ENCODE results near the gene FCAMR.

Gene FCAMR

GRCh38 chr1:206930210-206930798 is 40.0 kb downstream of the FCAMR start:
- peak; percentile 40 for DNase-seq

GRCh38 chr1:206929524-206929923 is 40.7 kb downstream of the FCAMR start:
- no peak for DNase-seq

- DNase-seq: no peak
These were observed 44.0 kb downstream of the FCAMR start for GRCh38 chr1:206926286-206926685.

DNA sequence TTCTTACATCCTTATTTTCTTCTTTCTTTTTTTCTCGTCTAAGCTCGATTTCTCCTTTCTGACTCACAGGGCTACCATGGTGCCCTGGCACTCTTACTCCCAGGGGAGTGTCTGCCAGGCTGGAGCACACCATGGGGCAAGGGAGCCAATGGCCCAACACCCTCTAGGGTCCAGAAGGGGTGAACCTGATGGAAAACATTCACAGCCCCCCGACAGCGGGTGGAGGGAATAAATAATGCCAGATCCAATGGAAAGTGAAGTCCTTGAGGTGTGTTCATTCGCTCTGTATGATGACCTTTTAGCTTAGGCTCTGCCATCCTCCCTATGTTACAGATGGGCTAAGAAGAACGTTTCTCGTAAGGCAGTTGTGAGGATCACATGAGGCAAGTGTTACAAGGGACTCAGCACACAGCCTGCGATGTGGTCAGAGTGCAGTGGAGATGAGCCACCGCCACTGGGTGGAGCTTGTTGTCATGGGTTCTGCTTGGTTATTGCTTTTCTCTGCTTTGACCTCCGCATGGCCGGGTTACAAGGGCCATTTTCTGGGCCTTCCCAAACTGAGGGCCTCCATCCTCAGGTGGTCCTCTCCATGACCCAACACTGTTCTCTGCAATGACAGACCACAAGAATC is 45.0 kb downstream of the FCAMR start:
- peak; percentile 80 for DNase-seq

GRCh38 chr1:206924592-206925105 is 45.6 kb downstream of the FCAMR start:
- DNase-seq: no peak

- DNase-seq: peak; percentile 36
These were observed 46.2 kb downstream of the FCAMR start for GRCh38 chr1:206923961-206924557.

GRCh38 chr1:206923009-206923960 is 47.0 kb downstream of the FCAMR start:
- DNase-seq: peak; percentile 83

GRCh38 chr1:206922524-206922923 is 47.7 kb downstream of the FCAMR start:
- DNase-seq: no peak

DNA sequence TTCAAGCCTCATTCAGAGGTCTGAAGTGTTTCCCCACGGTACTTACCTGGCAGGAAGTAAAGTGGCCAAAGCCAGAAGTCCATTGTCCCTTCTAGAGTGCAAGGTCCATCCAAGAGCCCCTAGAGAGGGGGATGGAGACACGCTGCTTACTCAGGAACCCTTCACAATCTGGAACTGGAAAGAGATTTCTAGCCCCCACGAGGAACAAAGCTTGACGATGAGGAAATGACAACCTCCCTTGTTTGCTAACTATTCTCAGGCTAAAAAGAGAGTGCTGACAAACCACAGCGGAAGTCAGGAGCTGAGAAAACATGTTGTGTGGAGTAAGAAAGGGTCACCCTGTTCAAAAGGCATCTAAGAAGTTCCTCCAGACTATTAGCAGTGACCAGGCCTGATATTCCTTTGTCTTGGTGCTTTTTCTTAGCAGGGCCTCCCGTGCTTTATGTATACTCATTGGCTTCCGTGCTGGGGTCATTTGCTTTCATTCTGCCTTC is 48.4 kb downstream of the FCAMR start, which contains the start of gene FCMR:
FCMR (minus strand) TSS at position 170 of the 494 bp plus-strand sequence; CDS start at position 83, 87 bp downstream.
- peak; percentile 76 for DNase-seq

DNA sequence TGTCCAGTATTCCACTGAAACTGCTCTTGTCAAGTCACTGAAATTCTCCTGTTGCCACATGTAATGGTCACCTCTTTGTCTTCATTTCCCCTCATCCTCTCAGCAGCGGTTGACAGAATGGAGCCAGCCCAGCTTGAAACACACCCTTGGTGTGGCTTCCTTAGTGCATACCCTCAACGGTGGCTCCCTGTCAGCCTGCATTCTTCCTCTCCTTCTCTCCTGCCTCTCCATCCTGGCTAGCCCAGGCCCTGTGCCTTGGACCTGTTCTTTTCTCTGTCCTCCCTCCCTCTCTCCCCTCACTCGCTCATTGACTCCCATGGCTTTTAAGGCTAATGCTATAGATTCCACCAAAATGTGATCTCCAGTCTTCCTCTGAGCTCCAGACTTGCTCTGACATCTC is 52.2 kb downstream of the FCAMR start:
- no peak for DNase-seq

DNA sequence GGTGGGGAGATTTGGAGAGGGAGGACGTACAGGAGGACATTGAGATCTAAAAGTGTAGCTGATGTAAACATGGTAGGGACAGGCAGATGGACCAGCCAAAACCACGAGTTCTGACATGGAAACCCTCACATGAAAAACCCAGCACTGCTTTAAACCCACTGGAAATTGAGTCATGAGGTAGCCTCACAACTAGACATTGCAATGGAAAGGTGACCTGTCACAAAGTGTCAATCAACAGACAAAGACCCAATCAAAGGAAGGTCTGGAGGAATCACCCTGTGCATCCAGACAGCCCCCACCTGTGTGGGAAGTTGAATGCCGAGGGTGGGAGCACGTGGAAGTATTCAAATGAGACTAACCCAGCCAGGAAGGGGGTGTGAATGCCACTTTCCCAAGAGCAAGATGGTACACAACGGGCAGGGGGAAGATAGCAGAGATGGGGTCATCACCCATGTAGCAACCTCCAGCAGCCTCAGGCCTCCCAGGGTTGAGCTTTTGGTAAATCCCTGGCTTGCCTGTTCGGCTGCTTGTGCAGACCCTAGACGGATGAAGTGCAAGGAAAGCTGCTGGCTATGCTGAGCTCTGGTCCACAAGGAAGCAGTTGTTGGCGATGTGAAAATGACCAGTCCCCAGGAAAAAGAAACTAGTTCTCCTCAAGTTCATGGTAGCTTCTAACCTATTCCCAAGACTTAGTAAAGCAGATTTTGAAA is 54.1 kb downstream of the FCAMR start:
- DNase-seq: no peak

DNA sequence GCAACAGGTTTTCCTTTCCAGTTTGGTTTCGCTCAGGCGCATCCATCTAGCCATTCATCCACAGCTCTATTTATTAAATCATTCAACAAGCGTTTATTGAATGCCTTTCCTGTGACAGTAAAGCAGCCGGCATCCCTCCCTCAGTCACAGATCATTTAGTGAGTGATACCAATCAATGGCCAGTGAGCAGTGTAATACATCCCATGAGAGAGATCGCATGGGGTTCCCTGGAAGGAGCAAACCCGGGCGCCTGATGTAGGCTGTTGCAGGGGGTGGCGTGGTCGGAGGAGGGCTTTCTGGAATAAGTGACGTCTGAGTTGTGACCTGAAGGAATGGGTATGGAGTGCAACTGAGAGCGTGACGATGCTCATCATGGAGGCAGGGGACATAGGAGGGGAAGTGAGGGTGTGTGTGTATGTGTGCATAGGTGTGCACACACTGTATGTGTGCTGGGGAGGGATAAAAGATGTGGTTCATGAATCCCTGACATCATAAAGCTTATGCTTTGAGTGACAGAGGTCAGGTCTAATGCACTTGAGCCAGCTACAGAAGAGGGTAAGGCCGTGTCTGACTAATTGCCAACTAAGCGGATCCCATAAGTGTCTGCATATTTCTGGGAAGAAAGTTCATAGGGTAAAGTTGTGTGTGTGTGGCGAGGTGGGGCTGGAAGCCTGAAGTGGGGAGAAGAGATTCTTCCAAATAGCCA is 55.1 kb downstream of the FCAMR start:
- DNase-seq: no peak

- DNase-seq: no peak
These were observed 56.3 kb downstream of the FCAMR start for GRCh38 chr1:206913766-206914537.

DNA sequence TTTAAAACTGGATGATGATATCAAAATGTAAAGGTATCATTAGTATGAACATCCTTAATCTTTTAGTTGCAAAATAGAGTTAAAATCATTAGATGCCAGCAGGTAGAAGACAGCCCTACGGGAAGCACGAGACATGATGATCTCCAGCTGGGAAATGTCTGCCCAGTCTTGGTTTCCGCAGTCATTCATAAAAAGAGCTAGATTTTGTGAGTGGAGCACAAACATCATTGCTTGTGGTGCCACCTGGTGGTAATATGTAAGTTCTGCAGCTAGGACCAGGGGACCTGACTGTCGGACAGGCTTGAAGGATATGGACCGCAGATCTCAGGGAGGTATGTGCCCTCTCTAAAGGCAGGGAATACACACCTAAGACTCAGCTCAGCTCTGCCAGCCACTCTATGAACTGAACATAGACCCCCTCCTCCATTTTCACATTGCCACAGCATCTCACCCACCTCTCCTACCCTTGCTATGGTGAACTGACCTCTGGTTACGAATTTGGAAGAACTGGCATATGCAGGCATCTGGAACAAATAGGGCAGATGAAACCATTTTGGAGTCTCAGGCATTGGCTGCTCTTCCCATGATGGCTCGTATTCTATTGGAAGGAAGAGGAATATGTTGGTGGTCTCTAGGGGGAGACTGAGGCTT is 57.7 kb downstream of the FCAMR start:
- peak; percentile 75 for DNase-seq

DNA sequence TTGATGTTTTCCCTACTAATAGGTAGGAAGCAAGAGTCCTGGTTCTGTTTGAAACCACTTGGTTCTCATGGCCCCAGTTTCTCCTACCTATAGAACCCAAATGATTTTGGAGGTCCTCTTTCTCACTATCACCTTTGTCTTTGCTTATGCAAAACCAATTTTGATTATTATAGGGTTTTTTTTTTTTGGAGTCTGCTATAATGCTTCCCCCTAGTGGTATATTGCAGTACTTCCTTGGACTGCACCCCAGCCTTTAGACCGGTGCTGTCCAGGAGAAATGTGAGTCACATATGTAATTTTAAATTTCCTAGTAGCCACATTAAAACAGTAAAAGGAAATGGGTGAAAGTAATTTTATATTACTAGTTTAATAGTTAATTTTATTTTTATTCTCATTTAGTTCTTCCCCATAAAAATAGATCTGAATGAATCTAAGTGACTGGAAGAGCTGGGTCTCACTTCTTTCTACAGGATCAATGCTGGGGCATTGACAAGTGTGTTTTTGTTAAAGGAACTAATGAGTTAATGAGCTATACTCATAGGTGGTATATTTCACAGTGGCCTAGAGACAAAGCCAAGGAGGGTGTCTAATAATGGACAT is 59.1 kb downstream of the FCAMR start:
- DNase-seq: peak; percentile 57

DNA sequence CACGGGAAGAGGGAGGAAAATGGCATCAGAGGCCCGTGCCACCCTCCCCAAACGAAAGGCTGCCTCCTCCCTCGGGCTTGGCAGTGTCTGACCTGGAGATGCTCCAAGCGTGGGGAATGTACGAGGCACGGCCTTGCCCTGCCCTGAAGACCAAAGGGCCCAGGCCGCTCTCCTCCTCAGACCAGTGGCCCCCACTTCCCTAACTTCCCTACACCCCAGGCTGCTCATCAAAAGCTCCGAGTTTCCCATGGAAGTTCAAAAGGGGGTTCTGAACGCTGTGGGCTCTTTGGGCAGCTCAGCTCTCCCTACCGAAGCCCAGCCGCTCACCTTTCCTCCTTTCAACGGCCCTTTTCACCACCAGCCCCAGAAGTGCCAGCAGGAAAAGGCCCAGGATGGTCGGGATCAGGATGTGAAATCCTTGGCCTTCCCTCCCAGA is 60.4 kb downstream of the FCAMR start:
- no peak for DNase-seq

DNA sequence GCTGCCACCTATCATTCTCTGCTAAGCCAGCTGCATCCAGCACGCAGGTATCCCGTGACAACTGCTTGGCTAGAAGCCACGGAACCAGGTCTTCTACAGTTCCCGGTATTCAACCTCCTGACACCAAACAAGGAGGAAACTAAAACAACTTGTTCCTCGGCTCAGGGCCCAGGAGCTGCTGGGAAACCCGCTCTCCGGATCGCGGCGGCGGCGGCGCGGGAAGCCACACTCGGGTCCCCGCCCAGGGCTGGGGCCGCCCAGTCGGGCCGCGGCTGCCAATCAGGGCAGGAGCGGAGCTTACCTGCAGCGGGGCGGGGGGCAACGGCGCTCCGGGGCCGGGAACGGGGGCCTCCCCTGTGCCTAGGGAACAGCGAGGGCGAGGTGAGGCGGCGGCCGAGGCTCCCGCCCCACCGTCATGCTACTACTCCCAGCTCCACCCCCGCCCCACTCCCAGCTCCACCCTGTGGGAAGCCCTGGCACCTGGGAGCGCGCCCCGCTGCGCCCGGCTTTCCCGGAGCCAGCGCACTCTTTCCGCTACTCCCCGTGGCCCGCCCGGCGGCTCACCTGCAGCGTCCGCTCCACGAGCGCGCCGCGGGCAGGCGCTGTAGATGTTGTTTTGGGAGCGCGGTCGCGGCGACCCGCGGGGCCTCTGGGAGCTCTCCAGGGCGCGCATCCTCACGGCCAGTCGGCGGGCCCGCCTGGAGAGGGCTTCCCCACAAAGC is 60.9 kb downstream of the FCAMR start:
- no peak for DNase-seq

DNA sequence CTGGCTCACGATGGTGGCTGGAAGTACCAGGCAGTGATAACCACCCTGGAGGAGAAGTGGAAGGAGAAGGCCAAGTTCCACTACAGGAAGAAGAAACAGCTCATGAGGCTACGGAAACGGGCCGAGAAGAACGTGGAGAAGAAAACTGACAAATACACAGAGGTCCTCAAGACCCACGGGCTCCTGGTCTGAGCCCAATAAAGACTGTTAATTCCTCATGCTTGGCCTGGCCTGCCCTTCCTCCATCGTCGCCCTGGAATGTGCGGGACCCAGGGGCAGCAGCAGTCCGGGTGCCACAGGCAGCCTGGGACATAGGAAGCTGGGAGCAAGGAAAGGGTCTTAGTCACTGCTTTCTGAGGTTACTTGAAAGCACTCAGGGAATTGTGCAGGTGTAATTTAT is 62.2 kb downstream of the FCAMR start:
- no peak for DNase-seq

Measured in CD4-positive, alpha-beta T cell treated with Interleukin-4 for 4 hours (primary cell).